ENCODE measurements around the gene PCBD1. TPM values are rescaled to one million over a fixed set of nuclear protein-coding genes. Genes with fewer than 3 reads are reported as not detected.
A peak's percentile ranks its signal among the peaks of the same experiment; 100 is the strongest.

PCBD1 gene
- total RNA-seq, result 7.0 TPM

- no peaks in the 10 kb centered on the region for H3K27me3 ChIP-seq (ENCODE audit: insufficient read depth, low read length)
- H3K4me1 ChIP-seq (ENCODE audit: insufficient read depth, low read length), result peaks cover 15% of the 10 kb centered on the region
- H3K9me3 ChIP-seq (ENCODE audit: low read depth, low read length), result no peaks in the 10 kb centered on the region
- peak within 1 kb of the TSS; percentile 64 for H3K4me3 ChIP-seq (ENCODE audit: low read length)
Observed at GRCh38 chr10:70887804-70888800, at the start of gene PCBD1. Gene PCBD1, minus strand, starts transcription at chr10:70888565. Its CDS starts 32 bp downstream, at chr10:70888533.

GRCh38 chr10:70937661-70938060, 49.3 kb upstream of the PCBD1 start:
- no peaks in the 10 kb centered on the region for H3K4me1 ChIP-seq (ENCODE audit: insufficient read depth, low read length)

DNA sequence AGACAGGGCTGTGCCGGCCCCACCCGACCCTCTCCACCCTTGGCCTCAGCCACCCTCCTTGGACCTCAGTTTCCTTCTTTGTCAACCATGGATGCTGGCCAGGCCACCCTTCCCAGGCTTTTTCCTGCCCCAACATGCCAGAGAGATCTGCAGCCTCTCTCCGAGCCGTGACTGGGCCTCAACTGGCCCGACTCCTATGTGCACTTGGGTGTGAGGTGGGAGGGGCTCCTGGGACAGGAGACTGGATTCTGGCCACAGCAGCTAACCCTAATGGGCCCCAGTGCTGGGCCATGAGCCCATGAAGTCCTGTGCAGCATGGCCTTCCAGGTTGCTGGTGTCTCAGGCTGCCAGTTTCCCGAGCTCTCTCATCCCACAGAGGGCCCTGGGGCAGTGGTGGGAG, 47.7 kb upstream of the PCBD1 start:
- no peaks in the 10 kb centered on the region for H3K4me1 ChIP-seq (ENCODE audit: insufficient read depth, low read length)
- no peak overlapping the region for H3K4me3 ChIP-seq (ENCODE audit: low read length)
- no peaks in the 10 kb centered on the region for H3K27me3 ChIP-seq (ENCODE audit: insufficient read depth, low read length)
- H3K9me3 ChIP-seq (ENCODE audit: low read depth, low read length), result no peaks in the 10 kb centered on the region

More at GRCh38 chr10:70937661-70938060, 49.3 kb upstream of the PCBD1 start:
- Histone ChIP-seq H3K4me3 (ENCODE audit: low read length) (no peak overlapping the region), H3K27me3 (ENCODE audit: insufficient read depth, low read length) (no peaks in the 10 kb centered on the region), H3K9me3 (ENCODE audit: low read depth, low read length) (no peaks in the 10 kb centered on the region)

DNA sequence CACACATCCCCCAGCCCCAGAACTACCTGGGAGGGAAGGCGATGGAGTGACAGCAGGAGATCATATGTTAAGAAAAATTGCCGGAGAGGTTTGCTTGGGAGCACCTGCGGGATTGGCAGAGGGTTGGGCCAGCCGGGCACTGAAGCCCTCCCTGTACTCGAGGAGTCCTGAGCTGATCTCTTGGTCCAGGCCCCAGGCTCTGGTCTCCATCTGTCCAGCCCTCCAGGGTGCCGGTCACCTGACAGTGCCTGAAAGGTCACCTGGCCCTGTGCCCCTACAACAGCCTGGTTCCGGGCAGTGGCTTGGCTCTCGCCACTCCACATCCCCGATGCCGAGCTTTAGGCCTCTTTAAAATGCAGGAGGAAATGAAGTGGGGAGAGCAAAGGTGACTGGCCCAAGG, 47.3 kb upstream of the PCBD1 start:
- Histone ChIP-seq H3K9me3 (ENCODE audit: low read depth, low read length) (no peaks in the 10 kb centered on the region), H3K4me3 (ENCODE audit: low read length) (no peak overlapping the region), H3K27me3 (ENCODE audit: insufficient read depth, low read length) (no peaks in the 10 kb centered on the region), H3K4me1 (ENCODE audit: insufficient read depth, low read length) (no peaks in the 10 kb centered on the region)

GRCh38 chr10:70935125-70935625, 46.8 kb upstream of the PCBD1 start:
- Histone ChIP-seq H3K27me3 (ENCODE audit: insufficient read depth, low read length) (no peaks in the 10 kb centered on the region), H3K4me1 (ENCODE audit: insufficient read depth, low read length) (no peaks in the 10 kb centered on the region), H3K9me3 (ENCODE audit: low read depth, low read length) (no peaks in the 10 kb centered on the region), H3K4me3 (ENCODE audit: low read length) (no peak overlapping the region)

- no peaks in the 10 kb centered on the region for H3K4me1 ChIP-seq (ENCODE audit: insufficient read depth, low read length)
- H3K9me3 ChIP-seq (ENCODE audit: low read depth, low read length), result no peaks in the 10 kb centered on the region
- no peaks in the 10 kb centered on the region for H3K27me3 ChIP-seq (ENCODE audit: insufficient read depth, low read length)
- H3K4me3 ChIP-seq (ENCODE audit: low read length), result no peak overlapping the region
Observed at GRCh38 chr10:70934701-70935100, 46.3 kb upstream of the PCBD1 start.

DNA sequence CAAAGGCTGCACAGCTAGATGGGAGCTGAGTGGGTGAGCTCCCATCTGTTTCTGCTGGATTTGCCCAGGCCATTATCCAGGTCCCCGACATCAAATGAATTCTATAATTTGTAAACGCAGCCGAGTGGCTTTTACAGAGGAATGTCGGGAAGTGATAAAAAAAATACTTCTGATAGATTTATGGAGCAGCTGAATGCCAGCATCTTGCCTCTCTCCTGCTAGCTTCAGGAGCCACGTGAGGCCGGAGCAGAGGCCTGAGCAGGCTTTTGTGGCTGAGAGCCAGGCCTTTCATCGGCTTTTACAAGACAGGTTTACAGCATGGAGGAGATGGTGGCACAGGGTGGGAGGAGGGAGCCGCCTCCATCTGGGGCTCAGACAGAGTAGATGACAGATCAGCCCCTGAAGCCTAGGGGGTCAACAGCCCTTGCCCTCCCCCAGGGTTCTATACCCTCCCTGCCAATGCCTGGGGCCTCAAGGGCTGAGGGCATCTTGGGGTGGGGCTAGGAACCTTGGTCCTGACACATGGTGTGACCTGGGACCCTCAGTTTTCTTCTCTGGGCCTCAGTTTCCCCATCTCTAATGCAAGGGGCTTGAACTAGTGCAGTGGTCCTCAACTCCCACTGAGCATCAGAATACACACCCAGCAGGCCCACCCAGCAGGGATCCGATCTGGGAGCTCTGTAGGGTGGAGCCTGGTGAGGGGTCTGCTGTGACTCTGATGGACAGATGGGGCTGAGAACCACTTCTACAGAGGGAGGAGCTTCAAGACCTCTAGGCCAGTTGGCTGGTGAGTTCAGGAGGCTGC, 44.2 kb upstream of the PCBD1 start:
- no peaks in the 10 kb centered on the region for H3K9me3 ChIP-seq (ENCODE audit: low read depth, low read length)
- H3K27me3 ChIP-seq (ENCODE audit: insufficient read depth, low read length), result no peaks in the 10 kb centered on the region
- H3K4me3 ChIP-seq (ENCODE audit: low read length), result no peak overlapping the region
- no peaks in the 10 kb centered on the region for H3K4me1 ChIP-seq (ENCODE audit: insufficient read depth, low read length)

GRCh38 chr10:70931168-70931815, 42.9 kb upstream of the PCBD1 start:
- Histone ChIP-seq H3K9me3 (ENCODE audit: low read depth, low read length) (no peaks in the 10 kb centered on the region), H3K4me1 (ENCODE audit: insufficient read depth, low read length) (no peaks in the 10 kb centered on the region), H3K27me3 (ENCODE audit: insufficient read depth, low read length) (no peaks in the 10 kb centered on the region)

DNA sequence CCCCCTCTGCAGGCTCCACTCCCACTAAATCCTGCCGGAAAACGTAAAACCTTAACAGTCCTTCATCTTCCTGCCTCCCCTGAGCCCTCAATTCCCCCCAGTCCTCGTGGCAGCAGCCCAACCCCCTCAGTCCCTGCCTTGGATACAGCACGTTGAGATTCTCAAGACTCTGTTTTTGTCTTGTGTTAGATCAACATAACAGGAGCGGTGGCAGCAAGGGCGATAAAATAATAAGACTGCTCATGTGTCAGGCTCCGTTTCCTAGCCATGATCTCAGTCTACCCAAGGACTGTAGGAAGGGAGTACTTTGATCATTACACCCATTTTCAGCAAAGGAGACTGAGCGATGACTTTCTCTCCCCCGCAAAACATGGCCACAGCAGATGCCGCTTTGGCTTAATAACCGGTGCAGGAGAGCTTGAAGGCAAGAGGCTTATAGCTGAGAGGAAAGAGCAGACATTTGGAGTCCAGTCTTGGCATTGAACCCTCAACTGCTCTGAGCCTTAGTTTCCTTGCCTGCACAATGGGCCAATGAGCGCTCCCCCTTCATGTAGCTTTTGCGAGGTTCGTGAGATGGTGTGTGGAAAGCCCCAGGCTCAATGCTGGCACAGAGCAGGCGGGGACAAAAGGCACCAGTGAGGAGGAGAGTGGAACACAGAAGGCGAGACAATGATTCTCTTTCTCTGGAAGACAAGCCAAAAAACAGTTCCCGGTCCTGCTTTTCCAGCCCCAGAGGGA, 42.1 kb upstream of the PCBD1 start:
- Histone ChIP-seq H3K27me3 (ENCODE audit: insufficient read depth, low read length) (no peaks in the 10 kb centered on the region), H3K9me3 (ENCODE audit: low read depth, low read length) (no peaks in the 10 kb centered on the region), H3K4me3 (ENCODE audit: low read length) (no peak overlapping the region), H3K4me1 (ENCODE audit: insufficient read depth, low read length) (no peaks in the 10 kb centered on the region)

More at GRCh38 chr10:70931168-70931815, 42.9 kb upstream of the PCBD1 start:
- H3K4me3 ChIP-seq (ENCODE audit: low read length), result no peak overlapping the region

DNA sequence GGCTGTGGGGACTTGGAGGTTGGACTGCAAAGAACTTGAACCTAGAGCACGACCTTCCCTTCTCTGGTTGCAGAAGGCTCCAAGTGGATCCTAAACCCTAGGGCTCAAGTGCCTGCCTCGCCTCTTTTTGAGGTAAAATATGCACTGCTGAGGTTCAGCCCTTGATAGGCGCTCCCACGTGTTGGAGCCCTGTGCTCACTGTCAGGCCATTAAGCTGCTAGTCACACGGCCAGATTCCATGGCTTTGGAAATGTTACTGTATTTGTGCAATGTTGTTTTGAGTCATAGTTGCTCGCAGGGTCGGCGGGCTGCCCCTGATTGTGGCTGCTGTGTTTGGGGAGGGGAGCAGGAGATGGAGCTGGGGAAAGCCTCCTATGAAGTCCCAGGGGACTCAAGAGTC, 39.8 kb upstream of the PCBD1 start:
- Histone ChIP-seq H3K4me3 (ENCODE audit: low read length) (no peak overlapping the region), H3K9me3 (ENCODE audit: low read depth, low read length) (no peaks in the 10 kb centered on the region), H3K4me1 (ENCODE audit: insufficient read depth, low read length) (no peaks in the 10 kb centered on the region), H3K27me3 (ENCODE audit: insufficient read depth, low read length) (no peaks in the 10 kb centered on the region)

- Histone ChIP-seq H3K27me3 (ENCODE audit: insufficient read depth, low read length) (no peaks in the 10 kb centered on the region), H3K4me1 (ENCODE audit: insufficient read depth, low read length) (no peaks in the 10 kb centered on the region), H3K9me3 (ENCODE audit: low read depth, low read length) (no peaks in the 10 kb centered on the region), H3K4me3 (ENCODE audit: low read length) (no peak overlapping the region)
Observed at GRCh38 chr10:70927189-70927943, 39.0 kb upstream of the PCBD1 start.

GRCh38 chr10:70926226-70927000, 38.0 kb upstream of the PCBD1 start:
- no peak overlapping the region for H3K4me3 ChIP-seq (ENCODE audit: low read length)

More at GRCh38 chr10:70926226-70927000, 38.0 kb upstream of the PCBD1 start:
- Histone ChIP-seq H3K27me3 (ENCODE audit: insufficient read depth, low read length) (no peaks in the 10 kb centered on the region), H3K9me3 (ENCODE audit: low read depth, low read length) (no peaks in the 10 kb centered on the region), H3K4me1 (ENCODE audit: insufficient read depth, low read length) (no peaks in the 10 kb centered on the region)
